Activated T-helper 17 cell treated with anti-CD3 and anti-CD28 coated beads, Interleukin-2, amount 50 U/mL, for 72 hours (primary cell): Measurements from ENCODE around the gene NLRP4. TPM values are rescaled to one million over a fixed set of nuclear protein-coding genes. Genes with fewer than 3 reads are reported as not detected.

ENCODE experiments used
- ATAC-seq: fragments of 150-1000 bp; cut with Tn5 transposase; replicated peaks from 2 replicates; pipeline ENCODE4 v1.10.0; 2021; ENCODE audit warnings: mild to moderate bottlenecking, moderate library complexity
- H3K27ac Mint-ChIP-seq: one replicate; pipeline ENCODE4 v1.8.0; 2022; ENCODE audit warnings: mixed read lengths
- H3K27me3 Mint-ChIP-seq: one replicate; pipeline ENCODE4 v1.8.0; 2022; ENCODE audit warnings: mixed read lengths
- H3K36me3 Mint-ChIP-seq: one replicate; pipeline ENCODE4 v1.8.0; 2022; ENCODE audit warnings: low read depth, mild to moderate bottlenecking, mixed read lengths
- H3K4me1 Mint-ChIP-seq: one replicate; pipeline ENCODE4 v1.8.0; 2022; ENCODE audit warnings: mixed read lengths
- H3K4me3 Mint-ChIP-seq: one replicate; pipeline ENCODE4 v1.8.0; 2022; ENCODE audit warnings: mild to moderate bottlenecking, mixed read lengths
- H3K9me3 Mint-ChIP-seq: one replicate; pipeline ENCODE4 v1.8.0; 2022; ENCODE audit warnings: mixed read lengths
- total RNA-seq, 2 donors: library from RNA; stranded (reverse); gene quantifications; one replicate each; pipeline ENCODE4 v1.2.3, GENCODE V29; 2022

Gene NLRP4
- total RNA-seq, 2 donors from 2014 or later, result not detected

- Mint-ChIP-seq H3K36me3 (no peaks in the 10 kb centered on the region), H3K4me3 (no peak overlapping the region), H3K27ac (no peak overlapping the region), H3K27me3 (peaks cover 4% of the 10 kb centered on the region), H3K4me1 (no peaks in the 10 kb centered on the region), H3K9me3 (no peaks in the 10 kb centered on the region)
- no peak for ATAC-seq
These were observed 20.8 kb downstream of the NLRP4 start for GRCh38 chr19:55857149-55857548.

- Mint-ChIP-seq H3K4me3 (no peak overlapping the region), H3K27me3 (peaks cover 4% of the 10 kb centered on the region), H3K27ac (no peak overlapping the region), H3K4me1 (no peaks in the 10 kb centered on the region), H3K36me3 (no peaks in the 10 kb centered on the region), H3K9me3 (no peaks in the 10 kb centered on the region)
- ATAC-seq, result no peak
These were observed 21.6 kb downstream of the NLRP4 start for GRCh38 chr19:55857974-55858373.

GRCh38 chr19:55858401-55858800, 22.1 kb downstream of the NLRP4 start:
- ATAC-seq, result no peak
- Mint-ChIP-seq H3K4me1 (no peaks in the 10 kb centered on the region), H3K9me3 (no peaks in the 10 kb centered on the region), H3K4me3 (no peak overlapping the region), H3K36me3 (no peaks in the 10 kb centered on the region), H3K27me3 (peaks cover 4% of the 10 kb centered on the region), H3K27ac (no peak overlapping the region)

GRCh38 chr19:55858969-55859368, 22.6 kb downstream of the NLRP4 start:
- H3K36me3 Mint-ChIP-seq, result no peaks in the 10 kb centered on the region
- H3K27me3 Mint-ChIP-seq, result peaks cover 4% of the 10 kb centered on the region
- ATAC-seq, result no peak
- no peaks in the 10 kb centered on the region for H3K9me3 Mint-ChIP-seq
- no peak overlapping the region for H3K4me3 Mint-ChIP-seq
- H3K27ac Mint-ChIP-seq, result no peak overlapping the region
- no peaks in the 10 kb centered on the region for H3K4me1 Mint-ChIP-seq

- Mint-ChIP-seq H3K27me3 (peaks cover 4% of the 10 kb centered on the region), H3K4me1 (no peaks in the 10 kb centered on the region), H3K9me3 (peaks cover 7% of the 10 kb centered on the region), H3K36me3 (no peaks in the 10 kb centered on the region), H3K4me3 (no peak overlapping the region), H3K27ac (no peak overlapping the region)
- no peak for ATAC-seq
These were observed 30.2 kb downstream of the NLRP4 start for GRCh38 chr19:55866521-55866920.

GRCh38 chr19:55867101-55867500, 30.8 kb downstream of the NLRP4 start:
- Mint-ChIP-seq H3K36me3 (no peaks in the 10 kb centered on the region), H3K4me1 (no peaks in the 10 kb centered on the region), H3K27me3 (peaks cover 4% of the 10 kb centered on the region), H3K27ac (no peak overlapping the region), H3K4me3 (no peak overlapping the region), H3K9me3 (peaks cover 7% of the 10 kb centered on the region)
- ATAC-seq, result no peak

GRCh38 chr19:55870736-55871135, 34.4 kb downstream of the NLRP4 start:
- Mint-ChIP-seq H3K9me3 (peaks cover 4% of the 10 kb centered on the region), H3K36me3 (no peaks in the 10 kb centered on the region), H3K27me3 (peaks cover 4% of the 10 kb centered on the region), H3K27ac (no peak overlapping the region), H3K4me1 (no peaks in the 10 kb centered on the region), H3K4me3 (no peak overlapping the region)
- no peak for ATAC-seq

DNA sequence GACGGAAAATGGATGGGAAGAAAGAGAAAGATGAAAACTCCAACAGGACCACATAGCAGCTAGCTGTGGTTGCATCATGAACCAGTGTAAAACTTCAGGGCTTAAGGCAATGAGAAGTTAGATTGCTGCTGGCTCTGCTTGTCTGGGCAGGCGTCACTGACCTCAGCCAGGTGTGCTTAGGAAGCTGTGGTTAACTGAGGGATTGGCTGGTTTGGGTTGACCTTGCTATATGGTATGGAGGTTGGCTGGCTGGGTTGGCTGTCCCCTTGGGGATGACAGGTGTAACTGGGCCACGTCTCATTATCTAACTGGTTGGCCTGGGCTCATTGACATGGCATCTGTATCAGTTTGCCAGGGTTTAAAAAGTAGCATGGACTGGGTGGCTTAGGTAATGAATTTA, 40.9 kb downstream of the NLRP4 start:
- Mint-ChIP-seq H3K4me1 (no peaks in the 10 kb centered on the region), H3K27me3 (peaks cover 4% of the 10 kb centered on the region), H3K36me3 (no peaks in the 10 kb centered on the region), H3K27ac (no peak overlapping the region), H3K4me3 (no peak overlapping the region), H3K9me3 (peaks cover 16% of the 10 kb centered on the region)
- ATAC-seq, result no peak

DNA sequence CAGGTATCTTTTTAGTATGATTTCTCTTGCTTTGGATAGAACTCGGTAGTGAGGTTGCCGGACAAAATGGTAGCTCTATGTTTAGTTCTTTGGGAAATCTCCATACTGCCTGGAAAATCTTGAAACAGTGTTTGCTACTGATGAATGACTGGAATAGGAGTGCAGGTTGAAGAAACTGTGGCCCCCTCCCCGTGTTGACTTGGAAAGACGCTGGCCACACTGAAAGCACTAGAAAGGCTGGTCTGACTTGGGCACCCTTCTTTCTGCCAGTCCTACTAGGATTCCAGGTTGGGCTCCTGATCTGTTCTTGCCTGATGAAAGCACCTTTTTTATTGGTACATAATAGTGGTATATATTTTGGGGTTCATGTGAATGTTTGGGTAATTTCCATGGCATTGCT, 46.3 kb downstream of the NLRP4 start:
- no peak for ATAC-seq
- Mint-ChIP-seq H3K36me3 (no peaks in the 10 kb centered on the region), H3K27me3 (peaks cover 12% of the 10 kb centered on the region), H3K9me3 (peaks cover 18% of the 10 kb centered on the region), H3K27ac (no peak overlapping the region), H3K4me3 (no peak overlapping the region), H3K4me1 (no peaks in the 10 kb centered on the region)

DNA sequence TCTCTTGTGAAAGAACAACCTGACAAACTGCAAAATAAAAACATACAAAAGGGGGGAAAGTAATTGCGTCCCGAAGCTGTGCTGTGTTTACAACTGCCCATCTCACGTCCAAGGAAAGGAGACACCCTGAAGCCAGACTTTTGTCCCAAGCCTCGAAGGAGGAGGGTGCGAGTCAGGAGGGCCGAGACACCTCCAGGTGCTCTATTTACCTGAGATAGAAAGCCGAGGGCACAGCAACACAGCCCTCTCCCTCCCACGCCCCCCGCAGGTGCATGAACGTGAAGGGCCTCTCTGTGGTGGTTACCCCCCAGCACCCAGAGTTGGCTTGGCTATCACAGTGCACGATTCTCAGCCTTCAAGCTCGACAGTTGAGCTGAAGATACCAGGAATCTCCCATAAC, 62.6 kb downstream of the NLRP4 start:
- Mint-ChIP-seq H3K27me3 (no peaks in the 10 kb centered on the region), H3K36me3 (no peaks in the 10 kb centered on the region), H3K27ac (no peak overlapping the region), H3K4me1 (no peaks in the 10 kb centered on the region), H3K4me3 (no peak overlapping the region), H3K9me3 (peaks cover 15% of the 10 kb centered on the region)
- ATAC-seq, result no peak

- no peaks in the 10 kb centered on the region for H3K4me1 Mint-ChIP-seq
- no peaks in the 10 kb centered on the region for H3K27me3 Mint-ChIP-seq
- no peak overlapping the region for H3K4me3 Mint-ChIP-seq
- H3K36me3 Mint-ChIP-seq, result no peaks in the 10 kb centered on the region
- H3K27ac Mint-ChIP-seq, result no peak overlapping the region
- H3K9me3 Mint-ChIP-seq, result peaks cover 10% of the 10 kb centered on the region
- no peak for ATAC-seq
These were observed 65.2 kb downstream of the NLRP4 start for GRCh38 chr19:55901369-55902079.

DNA sequence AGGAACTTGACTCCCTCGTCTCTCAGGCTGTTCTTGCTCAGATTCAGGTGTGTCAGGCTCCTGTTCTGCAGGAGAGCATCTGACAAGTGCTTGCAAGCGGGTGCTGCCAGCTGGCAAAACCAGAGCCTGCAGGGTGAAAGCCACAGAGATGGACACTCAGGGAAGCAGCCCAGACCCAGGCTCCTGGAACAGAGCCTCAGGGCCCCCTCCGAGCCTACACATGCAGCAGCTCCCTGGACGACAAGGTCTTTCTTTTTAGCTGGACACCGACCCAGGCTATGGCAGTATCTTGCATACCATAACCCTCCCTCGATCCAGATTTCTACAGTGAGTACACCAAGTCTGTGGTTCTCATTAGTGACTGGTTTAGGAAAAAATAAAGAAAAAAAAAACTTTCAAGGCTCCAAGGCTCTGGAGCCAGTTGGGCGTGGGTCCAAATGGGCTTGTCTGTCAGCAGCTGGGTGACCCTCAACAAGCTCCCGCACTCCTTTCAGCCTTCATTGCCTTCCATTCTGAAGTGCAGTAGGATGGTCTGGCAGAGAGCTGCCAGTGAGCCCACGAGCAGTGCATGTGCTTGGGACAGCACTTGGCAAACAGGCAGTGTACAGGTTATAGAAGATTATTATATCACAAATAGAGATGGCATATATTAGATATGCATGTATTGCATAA, 65.9 kb downstream of the NLRP4 start:
- no peaks in the 10 kb centered on the region for H3K36me3 Mint-ChIP-seq
- H3K4me3 Mint-ChIP-seq, result no peak overlapping the region
- ATAC-seq, result no peak
- H3K4me1 Mint-ChIP-seq, result no peaks in the 10 kb centered on the region
- H3K9me3 Mint-ChIP-seq, result peaks cover 6% of the 10 kb centered on the region
- no peak overlapping the region for H3K27ac Mint-ChIP-seq
- no peaks in the 10 kb centered on the region for H3K27me3 Mint-ChIP-seq

- no peak for ATAC-seq
- H3K9me3 Mint-ChIP-seq, result peaks cover 8% of the 10 kb centered on the region
- no peaks in the 10 kb centered on the region for H3K36me3 Mint-ChIP-seq
- H3K4me1 Mint-ChIP-seq, result no peaks in the 10 kb centered on the region
- peaks cover 9% of the 10 kb centered on the region for H3K27me3 Mint-ChIP-seq
- H3K27ac Mint-ChIP-seq, result no peak overlapping the region
- H3K4me3 Mint-ChIP-seq, result no peak overlapping the region
These were observed 70.9 kb downstream of the NLRP4 start for GRCh38 chr19:55907286-55907685.

GRCh38 chr19:55907746-55908145, 71.4 kb downstream of the NLRP4 start:
- H3K27ac Mint-ChIP-seq, result no peak overlapping the region

DNA sequence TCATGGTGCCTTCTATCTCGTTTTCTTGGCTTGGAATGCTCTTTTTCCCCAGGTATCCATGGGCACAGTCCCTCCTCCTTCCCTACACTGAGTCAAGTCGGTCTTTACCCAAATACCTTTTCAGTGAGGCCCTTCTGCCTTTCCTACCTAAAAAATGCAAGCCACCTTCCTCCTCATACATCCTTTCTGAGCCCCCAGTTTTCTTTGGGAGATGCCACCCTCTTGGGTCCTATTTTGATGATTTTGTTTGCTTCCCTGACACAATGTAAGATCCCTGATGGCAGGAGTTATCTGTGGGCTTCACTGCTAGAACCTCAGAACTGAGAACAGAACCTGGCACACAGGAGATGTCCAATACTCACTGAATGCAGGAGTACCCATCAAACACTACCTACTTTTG, 73.5 kb downstream of the NLRP4 start:
- no peak for ATAC-seq
- Mint-ChIP-seq H3K27me3 (peaks cover 10% of the 10 kb centered on the region), H3K9me3 (peaks cover 5% of the 10 kb centered on the region), H3K4me1 (no peaks in the 10 kb centered on the region), H3K27ac (no peak overlapping the region), H3K4me3 (no peak overlapping the region), H3K36me3 (no peaks in the 10 kb centered on the region)

More at GRCh38 chr19:55907746-55908145, 71.4 kb downstream of the NLRP4 start:
- no peak for ATAC-seq
- no peaks in the 10 kb centered on the region for H3K4me1 Mint-ChIP-seq
- H3K9me3 Mint-ChIP-seq, result peaks cover 8% of the 10 kb centered on the region
- H3K4me3 Mint-ChIP-seq, result no peak overlapping the region
- H3K27me3 Mint-ChIP-seq, result peaks cover 9% of the 10 kb centered on the region
- H3K36me3 Mint-ChIP-seq, result no peaks in the 10 kb centered on the region
